Activated CD4-positive, alpha-beta T cell treated with anti-CD3 and anti-CD28 coated beads for 36 hours (primary cell): ENCODE results near the gene RNF40. TPM values are rescaled to one million over a fixed set of nuclear protein-coding genes. Genes with fewer than 3 reads are reported as not detected.

ENCODE experiments used
- ATAC-seq: fragments of 200-7000 bp; cut with Tn5 transposase; one replicate; pipeline ENCODE4 v1.10.0; 2021; ENCODE audit warnings: mild to moderate bottlenecking, moderate library complexity
- CTCF ChIA-PET: fragments of 350-600 bp; sonication (Branson Sonifier 250); formaldehyde crosslinking; loops from one replicate; lab custom pipeline; 2021; ENCODE audit warnings: antibody characterized with exemption; lab: Charles Lee
- POLR2A ChIA-PET: fragments of 350-600 bp; sonication (Branson Sonifier 250); formaldehyde crosslinking; loops from one replicate; lab custom pipeline; 2021; ENCODE audit warnings: antibody characterized with exemption, inconsistent platforms; lab: Charles Lee
- DNase-seq: peaks from one replicate; pipeline ENCODE4 v3.0.0-alpha.2; 2020
- H3K27ac Mint-ChIP-seq: one replicate; pipeline ENCODE4 v1.8.0; 2021; ENCODE audit warnings: mixed read lengths
- H3K27me3 Mint-ChIP-seq: one replicate; pipeline ENCODE4 v1.8.0; 2021; ENCODE audit warnings: mixed read lengths
- H3K36me3 Mint-ChIP-seq: one replicate; pipeline ENCODE4 v1.8.0; 2021; ENCODE audit warnings: low read depth, mixed read lengths
- H3K4me1 Mint-ChIP-seq: one replicate; pipeline ENCODE4 v1.8.0; 2021; ENCODE audit warnings: mixed read lengths
- H3K4me3 Mint-ChIP-seq: one replicate; pipeline ENCODE4 v1.8.0; 2021; ENCODE audit warnings: mild to moderate bottlenecking, moderate library complexity, mixed read lengths
- H3K9me3 Mint-ChIP-seq: one replicate; pipeline ENCODE4 v1.8.0; 2021; ENCODE audit warnings: low read depth, mixed read lengths
- intact Hi-C, 2 experiments: fragments of 100-400 bp; cut with DNase I in 1 of 2; cut with micrococcal nuclease in 1 of 2; formaldehyde crosslinking; loops; one replicate each; pipeline versions ENCODE4 v1.14.2 to v1.15.1; 2022 to 2024; cut with DNase I, micrococcal nuclease
- total RNA-seq, 2 experiments: library from RNA; stranded (reverse); gene quantifications; one replicate each; pipeline ENCODE4 v1.2.3, GENCODE V29; 2021

Gene RNF40
- total RNA-seq, 2 experiments from 2014 or later, result 72.3 to 85.5 TPM

DNA sequence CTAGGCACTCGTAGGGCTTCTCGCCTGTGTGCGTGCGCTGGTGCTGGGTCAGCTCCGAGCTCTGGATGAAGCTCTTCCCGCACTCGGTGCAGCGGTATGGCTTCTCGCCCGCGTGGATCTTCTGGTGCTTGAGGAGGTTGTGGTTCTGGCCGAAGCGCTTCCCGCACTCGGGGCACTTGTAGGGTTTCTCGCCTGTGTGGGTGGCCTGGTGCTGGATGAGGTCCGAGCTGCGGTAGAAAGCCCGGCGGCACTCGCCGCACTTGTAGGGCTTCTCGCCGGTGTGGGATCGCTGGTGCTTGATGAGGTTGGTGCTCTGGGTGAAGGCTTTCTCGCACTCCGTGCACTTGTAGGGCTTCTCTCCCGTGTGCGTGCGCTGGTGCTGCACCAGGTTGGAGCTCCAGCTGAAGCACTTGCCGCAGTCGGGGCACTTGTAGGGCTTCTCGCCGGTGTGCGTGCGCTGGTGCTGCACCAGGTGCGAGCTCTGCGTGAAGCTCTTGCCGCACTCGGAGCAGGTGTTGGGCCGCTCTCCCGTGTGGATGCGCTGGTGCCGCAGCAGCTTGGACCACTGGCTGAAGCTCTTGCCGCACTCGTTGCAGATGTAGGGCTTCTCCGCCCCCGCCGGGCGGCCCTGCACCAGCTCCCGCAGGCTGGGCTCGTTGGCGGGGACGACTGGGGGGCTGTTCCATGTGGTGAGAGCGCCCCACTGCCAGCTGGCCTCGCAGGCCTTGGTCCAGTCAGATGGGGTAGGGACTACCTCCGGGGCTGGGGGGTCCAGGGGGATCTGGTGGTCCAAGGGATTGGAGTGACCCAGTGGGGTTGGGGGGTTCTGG lies 21.4 kb downstream of the RNF40 start:
- H3K9me3 Mint-ChIP-seq, result no peaks in the 10 kb centered on the region
- peaks cover 7% of the 10 kb centered on the region for H3K36me3 Mint-ChIP-seq
- no peak overlapping the region for H3K4me3 Mint-ChIP-seq
- intact Hi-C loops, result no loop called here
- ATAC-seq (no peak), DNase-seq (no peak)
- ChIA-PET CTCF (interaction anchor here (0.5 to 1.1 kb wide), 3 partner anchors 9 to 195 kb away, joined by 3 to 4 read pairs (median 4); no protein-coding TSS in a partner anchor), POLR2A (no interaction called here)
- no peak overlapping the region for H3K27ac Mint-ChIP-seq
- H3K27me3 Mint-ChIP-seq, result peaks cover 2% of the 10 kb centered on the region
- peaks cover 17% of the 10 kb centered on the region for H3K4me1 Mint-ChIP-seq

DNA sequence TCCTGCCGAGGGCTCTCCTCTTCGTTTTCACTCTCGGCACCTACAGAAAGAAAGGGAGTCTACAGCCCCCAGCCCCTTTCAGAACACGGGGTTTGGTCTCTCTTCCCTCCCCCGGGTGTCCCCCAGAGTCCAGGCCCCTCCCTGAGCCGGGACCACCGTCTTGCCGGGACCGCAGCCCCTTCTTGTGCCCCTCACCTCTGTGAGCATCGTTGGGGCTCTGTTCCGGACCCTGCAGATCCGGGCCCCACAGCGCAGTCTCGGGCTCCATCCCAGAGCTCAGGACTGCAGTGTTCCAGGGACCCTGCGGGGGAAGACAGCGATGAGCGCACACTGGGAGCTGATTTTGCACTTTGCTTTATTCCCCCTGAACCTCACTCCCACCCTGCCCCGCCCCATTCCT lies 22.1 kb downstream of the RNF40 start:
- POLR2A ChIA-PET, result no interaction called here
- no peak overlapping the region for H3K27ac Mint-ChIP-seq
- peaks cover 17% of the 10 kb centered on the region for H3K4me1 Mint-ChIP-seq
- ATAC-seq (no peak), DNase-seq (no peak)
- CTCF ChIA-PET, result interaction anchor here (0.6 kb wide), 1 partner anchor 150 kb away, joined by 3 read pairs; no protein-coding TSS in a partner anchor
- H3K9me3 Mint-ChIP-seq, result no peaks in the 10 kb centered on the region
- H3K27me3 Mint-ChIP-seq, result peaks cover 2% of the 10 kb centered on the region
- no peak overlapping the region for H3K4me3 Mint-ChIP-seq
- peaks cover 7% of the 10 kb centered on the region for H3K36me3 Mint-ChIP-seq
- intact Hi-C loops, result no loop called here

DNA sequence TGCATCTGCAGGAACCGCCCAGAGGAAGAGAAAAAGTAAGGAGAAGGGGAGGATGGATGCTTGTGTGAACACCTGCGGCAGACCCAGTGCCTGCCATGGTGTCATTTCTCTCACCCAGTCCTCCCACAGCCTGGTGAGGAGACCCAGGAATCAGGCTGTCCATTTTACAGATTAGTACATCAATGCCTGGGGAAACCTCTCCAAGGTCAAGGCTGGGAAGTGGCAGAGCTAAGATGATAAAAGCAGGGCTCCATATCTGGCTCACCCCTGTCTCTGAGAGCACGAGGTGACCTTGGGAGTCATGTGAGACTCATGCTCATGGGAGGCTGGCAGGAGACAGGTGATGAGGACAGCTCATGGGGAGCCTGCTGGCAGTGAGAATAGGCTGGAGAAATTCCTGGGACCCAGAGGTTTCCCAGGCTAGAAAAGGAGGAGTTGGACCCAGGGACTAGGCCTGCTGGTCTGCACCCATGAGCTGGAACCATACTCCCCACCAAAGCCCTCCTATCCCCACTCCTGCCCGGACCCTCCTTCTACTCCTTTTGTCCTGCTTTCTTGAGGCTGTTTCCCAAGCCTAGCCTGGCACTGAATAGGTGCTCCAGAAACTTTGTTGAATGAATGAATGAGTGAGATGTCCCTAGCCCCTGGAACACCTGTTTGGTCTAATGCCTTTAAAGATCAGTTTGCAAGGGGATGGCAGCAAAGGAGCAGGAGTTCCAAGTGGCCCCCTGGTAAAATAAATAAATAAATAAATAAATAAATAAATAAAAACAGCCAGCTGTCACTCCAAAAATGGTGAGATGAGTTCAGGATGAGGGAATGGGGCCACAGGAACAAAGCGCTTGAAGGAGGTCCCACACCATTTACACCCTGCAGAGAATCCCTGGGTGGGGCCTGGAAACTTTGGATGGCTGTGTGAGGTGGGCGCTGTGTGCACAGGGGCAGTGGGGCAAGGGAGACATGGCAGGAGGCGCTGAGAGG lies 23.3 kb downstream of the RNF40 start:
- Mint-ChIP-seq H3K4me1 (peaks cover 17% of the 10 kb centered on the region), H3K9me3 (no peaks in the 10 kb centered on the region), H3K27ac (no peak overlapping the region), H3K27me3 (peaks cover 2% of the 10 kb centered on the region), H3K36me3 (peaks cover 7% of the 10 kb centered on the region), H3K4me3 (peak overlapping the region; percentile 75)
- no peak for ATAC-seq
- intact Hi-C loops, result no loop called here
- POLR2A ChIA-PET, result interaction anchor here (0.6 kb wide), 1 partner anchor 23 kb away, joined by 5 read pairs; no protein-coding TSS in a partner anchor
- DNase-seq, result no peak
- CTCF ChIA-PET, result no interaction called here

DNA sequence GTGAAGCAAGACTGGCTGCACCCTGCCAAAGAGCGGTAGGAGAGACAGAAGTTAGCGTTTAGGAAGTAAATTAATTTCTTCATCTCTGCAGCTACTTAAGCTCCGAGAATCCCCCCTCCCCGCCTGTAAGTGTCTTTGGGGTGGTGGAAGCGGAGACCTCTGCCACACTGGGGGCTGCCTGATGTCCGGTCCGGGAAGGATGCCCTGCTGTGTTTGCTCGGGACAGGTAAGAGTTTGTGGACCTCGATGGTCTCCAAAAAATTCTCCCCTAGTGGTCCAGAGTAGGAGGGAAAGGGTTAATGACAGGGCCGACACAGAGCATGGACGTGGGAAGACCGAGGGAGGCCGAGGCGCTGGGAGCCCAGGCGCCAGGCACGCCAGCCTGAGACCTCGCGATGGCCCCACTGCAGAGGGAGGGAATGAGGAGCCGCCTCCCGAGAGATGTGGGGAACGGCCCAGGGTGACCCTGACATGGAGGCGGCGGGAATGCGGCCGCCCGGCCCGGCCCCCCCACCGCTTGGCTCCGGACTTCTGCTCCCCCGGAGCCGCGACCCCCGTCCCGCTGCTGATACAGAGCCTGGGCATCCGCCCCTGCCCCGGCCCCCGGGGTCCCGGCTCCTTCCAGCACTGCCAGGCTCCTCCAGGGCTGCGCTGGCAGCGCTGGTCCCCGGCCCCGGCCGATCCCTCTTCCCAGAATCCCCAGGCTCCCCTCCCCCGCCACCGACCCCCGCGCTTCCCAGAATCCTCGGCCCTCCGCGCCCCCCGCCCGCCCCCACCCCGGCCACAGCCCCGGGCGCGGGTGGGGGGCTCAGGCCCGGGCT lies 24.2 kb downstream of the RNF40 start:
- ATAC-seq, result peak; percentile 57
- H3K27ac Mint-ChIP-seq, result no peak overlapping the region
- H3K4me1 Mint-ChIP-seq, result peaks cover 17% of the 10 kb centered on the region
- ChIA-PET POLR2A (interaction anchor here (0.6 kb wide), 1 partner anchor 24 kb away, joined by 5 read pairs; no protein-coding TSS in a partner anchor), CTCF (interaction anchor here (0.5 to 0.6 kb wide), 2 partner anchors 19 to 188 kb away, joined by 3 read pairs; no protein-coding TSS in a partner anchor)
- H3K36me3 Mint-ChIP-seq, result peaks cover 7% of the 10 kb centered on the region
- H3K27me3 Mint-ChIP-seq, result peaks cover 2% of the 10 kb centered on the region
- H3K4me3 Mint-ChIP-seq, result peak overlapping the region; percentile 75
- intact Hi-C loops, result no loop called here
- DNase-seq, result peak; percentile 40
- no peaks in the 10 kb centered on the region for H3K9me3 Mint-ChIP-seq

DNA sequence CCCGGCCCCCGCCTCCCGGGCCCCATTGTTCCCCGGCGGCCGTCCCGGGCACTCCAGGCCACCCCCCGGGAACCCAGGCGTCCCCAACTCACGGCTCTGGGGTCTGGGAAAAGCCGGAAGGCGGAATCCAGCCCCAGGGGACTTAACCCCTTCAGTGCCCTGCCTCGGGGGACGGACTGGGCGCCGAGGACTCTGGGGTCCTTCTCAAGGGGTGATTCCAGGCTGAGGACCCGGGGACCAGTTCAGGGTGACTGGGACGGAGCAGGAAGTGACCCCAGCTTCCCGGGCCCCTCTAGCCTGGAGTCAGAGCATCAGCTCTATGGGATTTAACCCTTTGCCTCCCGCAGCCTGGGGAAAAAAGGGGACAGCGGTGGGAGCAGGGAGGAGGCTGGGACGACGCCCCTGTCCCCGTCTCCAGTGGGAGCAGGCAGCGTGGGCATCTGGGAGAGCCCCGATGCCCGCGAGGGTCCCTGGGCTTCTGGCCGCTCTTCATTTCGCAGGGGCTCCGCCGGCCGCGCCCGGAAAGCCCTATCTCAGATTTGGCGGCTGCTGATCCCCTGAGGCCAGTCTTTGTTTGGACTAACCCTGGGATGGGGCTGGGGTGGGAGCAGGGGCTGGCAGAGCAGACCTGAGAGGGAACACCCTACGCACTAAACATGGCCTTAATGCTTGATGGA lies 25.0 kb downstream of the RNF40 start, which contains the start of gene ZNF629:
ZNF629 (minus strand) TSS at position 270 of the 677 bp plus-strand sequence. CDS start 2,723 bp downstream, outside the sequence.
- ATAC-seq, result peak; percentile 42
- Mint-ChIP-seq H3K36me3 (peaks cover 7% of the 10 kb centered on the region), H3K9me3 (no peaks in the 10 kb centered on the region), H3K4me1 (peaks cover 17% of the 10 kb centered on the region), H3K27me3 (peaks cover 2% of the 10 kb centered on the region), H3K27ac (peak within 1 kb of the TSS; percentile 42), H3K4me3 (peak within 1 kb of the TSS; percentile 75)
- DNase-seq, result peak; percentile 41
- CTCF ChIA-PET, result interaction anchor here (0.5 to 0.6 kb wide), 3 partner anchors 18 to 189 kb away, joined by 3 to 4 read pairs (median 3); no protein-coding TSS in a partner anchor
- intact Hi-C loops, result no loop called here
- POLR2A ChIA-PET, result no interaction called here

DNA sequence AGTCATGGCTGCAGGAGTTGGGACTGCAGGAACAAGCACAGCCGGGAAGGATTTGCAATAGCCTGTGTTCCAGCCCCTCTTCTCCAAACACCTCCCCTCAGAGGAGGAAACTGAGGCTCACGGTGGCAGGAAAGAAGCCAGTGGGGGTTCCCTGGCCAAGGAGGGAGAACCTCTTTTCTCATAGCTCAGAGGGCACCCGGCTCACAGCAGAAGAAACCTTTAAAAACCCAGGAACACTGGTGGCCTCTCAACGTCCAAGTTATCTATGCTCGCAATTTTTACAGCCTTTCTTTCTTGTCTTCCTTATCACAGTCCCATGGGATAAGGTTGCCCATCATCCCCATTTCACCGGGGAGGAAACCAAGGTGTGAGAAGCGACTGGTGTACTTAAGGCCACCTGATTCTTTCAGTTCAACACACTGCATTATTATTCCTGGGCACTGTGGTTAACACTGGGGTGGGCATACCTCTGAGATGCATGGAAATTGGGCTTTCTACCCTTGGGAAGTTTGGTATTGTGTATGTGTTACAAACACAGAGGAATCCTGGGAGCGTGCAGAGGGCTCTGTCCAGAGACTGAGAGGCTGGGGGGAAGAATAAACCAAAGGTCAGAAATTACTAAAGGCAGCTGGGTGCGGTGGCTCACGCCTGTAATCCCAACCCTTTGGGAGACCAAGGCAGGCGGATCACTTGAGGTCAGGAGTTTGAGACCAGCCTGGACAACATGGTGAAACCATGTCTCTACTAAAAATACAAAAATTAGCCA lies 25.7 kb downstream of the RNF40 start:
- CTCF ChIA-PET, result interaction anchor here (0.6 kb wide), 1 partner anchor 26 kb away, joined by 4 read pairs; no protein-coding TSS in a partner anchor
- H3K9me3 Mint-ChIP-seq, result no peaks in the 10 kb centered on the region

DNA sequence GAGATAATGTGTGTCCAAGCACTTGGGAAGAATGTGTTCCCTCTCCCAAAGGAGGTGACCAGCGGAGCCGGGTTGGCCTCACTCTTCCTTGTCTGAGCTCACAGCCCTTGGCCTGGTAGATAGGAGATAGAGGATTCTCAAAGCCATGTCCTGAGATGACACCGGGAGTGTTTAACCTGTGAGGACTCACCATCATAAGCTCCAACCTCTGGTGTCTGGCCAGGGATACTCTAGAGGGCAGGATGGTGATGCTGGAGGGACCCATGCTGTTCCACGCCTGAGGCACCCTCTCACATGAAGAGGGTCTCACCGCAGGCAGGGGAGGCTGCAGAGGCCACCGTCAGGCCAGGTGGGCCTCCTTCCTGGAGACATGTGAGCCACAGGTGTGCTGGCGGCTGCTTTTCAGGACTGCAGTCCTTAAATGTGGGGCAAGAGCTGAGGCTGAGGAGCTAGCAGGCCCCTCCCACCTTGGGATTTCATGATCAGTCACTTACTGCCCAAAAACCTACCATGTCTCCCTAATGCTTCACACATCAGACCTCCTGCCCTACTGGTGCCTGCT lies 31.5 kb downstream of the RNF40 start:
- ATAC-seq (no peak), DNase-seq (no peak)
- Mint-ChIP-seq H3K27me3 (no peaks in the 10 kb centered on the region), H3K4me3 (no peak overlapping the region), H3K36me3 (no peaks in the 10 kb centered on the region), H3K27ac (no peak overlapping the region), H3K4me1 (no peaks in the 10 kb centered on the region), H3K9me3 (no peaks in the 10 kb centered on the region)
- ChIA-PET CTCF (interaction anchor here (0.7 to 1.4 kb wide), 4 partner anchors 12 to 51 kb away, joined by 3 to 6 read pairs (median 4); no protein-coding TSS in a partner anchor), POLR2A (interaction anchor here (0.6 kb wide), 1 partner anchor 606 kb away, joined by 3 read pairs; no protein-coding TSS in a partner anchor)
- intact Hi-C loops, result no loop called here

More for the DNA sequence above, 25.7 kb downstream of the RNF40 start:
- no peak for DNase-seq
- Mint-ChIP-seq H3K27me3 (peaks cover 2% of the 10 kb centered on the region), H3K4me1 (peaks cover 17% of the 10 kb centered on the region), H3K4me3 (peak overlapping the region; percentile 75), H3K27ac (no peak overlapping the region), H3K36me3 (peaks cover 7% of the 10 kb centered on the region)
- no peak for ATAC-seq
- POLR2A ChIA-PET, result no interaction called here
- intact Hi-C loops, result no loop called here

DNA sequence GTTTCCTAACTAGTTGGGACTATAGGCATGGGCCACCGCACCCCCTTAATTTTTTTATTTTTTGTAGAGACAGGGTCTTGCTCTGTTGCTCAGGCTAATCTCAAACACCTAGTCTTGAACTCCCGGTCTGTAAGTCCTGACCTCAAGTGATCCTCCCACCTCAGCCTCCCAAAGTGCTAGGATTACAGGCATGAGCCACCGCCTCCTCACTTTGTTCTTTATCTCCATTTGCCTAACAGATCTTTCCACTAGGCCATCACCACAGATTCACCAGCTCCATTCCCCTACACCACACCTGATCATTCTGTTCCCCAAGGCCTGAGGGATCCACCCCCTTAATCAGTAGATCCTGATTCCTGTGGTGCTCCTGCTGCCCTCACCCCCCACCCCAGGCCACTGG lies 32.5 kb downstream of the RNF40 start:
- Mint-ChIP-seq H3K27me3 (no peaks in the 10 kb centered on the region), H3K27ac (no peak overlapping the region), H3K9me3 (no peaks in the 10 kb centered on the region), H3K4me1 (no peaks in the 10 kb centered on the region), H3K4me3 (no peak overlapping the region), H3K36me3 (no peaks in the 10 kb centered on the region)
- ATAC-seq (no peak), DNase-seq (no peak)
- intact Hi-C loops, result no loop called here
- ChIA-PET CTCF (no interaction called here), POLR2A (interaction anchor here (0.7 kb wide), 1 partner anchor 12 kb away, joined by 4 read pairs; no protein-coding TSS in a partner anchor)

DNA sequence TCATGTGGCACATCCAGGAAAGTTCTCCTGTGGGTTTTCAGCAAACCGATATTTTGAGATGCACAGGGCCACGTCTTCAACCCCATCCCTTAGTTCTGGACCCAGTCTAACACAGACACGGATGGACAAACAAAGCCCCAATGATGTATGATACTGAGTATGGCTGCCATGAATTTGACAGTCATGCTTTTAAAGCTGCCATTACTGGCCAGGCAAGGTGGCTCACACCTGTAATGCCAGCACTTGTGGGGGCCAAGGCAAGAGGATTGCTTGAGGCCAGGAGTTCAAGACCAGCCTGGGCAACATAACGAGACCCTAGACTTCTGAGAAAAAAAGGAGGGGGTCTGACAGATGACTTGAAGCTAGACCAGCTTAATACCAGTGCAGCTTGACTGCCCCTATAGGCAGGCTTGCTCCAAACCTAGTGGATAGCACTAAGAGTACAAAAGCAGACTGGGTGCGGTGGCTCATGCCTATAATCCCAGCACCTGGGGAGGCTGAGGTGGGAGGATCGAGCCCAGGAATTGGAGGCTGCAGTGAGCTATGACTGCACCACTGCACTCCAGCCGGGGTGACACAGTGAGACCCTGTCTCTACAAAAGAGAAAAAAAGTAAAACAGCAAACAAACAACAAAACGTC lies 35.7 kb downstream of the RNF40 start:
- H3K27ac Mint-ChIP-seq, result no peak overlapping the region
- H3K36me3 Mint-ChIP-seq, result no peaks in the 10 kb centered on the region
- ChIA-PET POLR2A (no interaction called here), CTCF (interaction anchor here (0.6 to 2.5 kb wide), 3 partner anchors 16 to 1070 kb away, joined by 3 to 8 read pairs (median 4); no protein-coding TSS in a partner anchor)
- intact Hi-C loops, result no loop called here
- no peaks in the 10 kb centered on the region for H3K4me1 Mint-ChIP-seq
- no peaks in the 10 kb centered on the region for H3K9me3 Mint-ChIP-seq
- H3K4me3 Mint-ChIP-seq, result no peak overlapping the region
- no peaks in the 10 kb centered on the region for H3K27me3 Mint-ChIP-seq
- ATAC-seq (no peak), DNase-seq (no peak)
